GM12892 (cell line): ENCODE results near the gene C19orf67.
"Not testable (repeated sequence)": the region's sequence is repeated elsewhere in the genome, so short reads cannot be mapped to it uniquely, and the experiment has no call there.

Experiments used
- DNase-seq: peaks from one replicate; pipeline ENCODE4 v3.0.0; 2011; ENCODE audit not compliant: insufficient read length
- FAIRE-seq: peaks from 2 replicates; lab custom pipeline; 2011; peaks lifted over from hg19 to GRCh38; lab: Jason Lieb, UNC
- POLR2A ChIP-seq: IDR thresholded peaks from 2 replicates; pipeline ENCODE4 v1.6.1; 2011; ENCODE audit warnings: low read depth, low read length, control low read depth
- POLR2AphosphoS5 ChIP-seq: IDR thresholded peaks from 2 replicates; pipeline ENCODE4 v1.6.1; 2011; ENCODE audit warnings: low read depth, low read length, control low read depth
- TAF1 ChIP-seq: IDR thresholded peaks from 2 replicates; pipeline ENCODE4 v1.6.1; 2011; ENCODE audit warnings: low read depth, mild to moderate bottlenecking, control low read depth, low read length, borderline replicate concordance

The C19orf67 gene

DNA sequence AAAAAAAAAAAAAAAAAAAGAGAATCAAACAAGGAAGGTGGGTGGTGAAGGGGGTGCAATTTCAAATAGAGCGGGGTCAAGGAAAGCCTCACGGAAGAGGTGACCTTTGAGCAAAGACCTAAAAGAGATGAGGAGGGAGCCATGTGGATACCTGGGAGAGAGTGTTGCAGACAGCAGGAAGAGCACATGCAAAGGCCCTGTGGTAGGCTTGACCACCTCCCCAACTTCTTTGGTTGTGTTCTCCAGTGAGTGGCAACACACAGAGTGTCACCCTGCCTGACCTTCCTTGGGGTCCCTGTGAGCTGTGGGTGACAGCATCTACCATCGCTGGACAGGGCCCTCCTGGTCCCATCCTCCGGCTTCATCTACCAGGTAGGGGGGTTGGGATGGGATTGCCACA is 35.1 kb downstream of the C19orf67 start:
- TF ChIP-seq POLR2A (no peak), POLR2AphosphoS5 (no peak), TAF1 (no peak)
- DNase-seq, result no peak
- FAIRE-seq, result no peak

GRCh38 chr19:14048443-14049153 is 37.0 kb downstream of the C19orf67 start:
- DNase-seq (no peak), FAIRE-seq (peak; percentile 78)
- TF ChIP-seq POLR2A, result no peak
- no peak for TF ChIP-seq TAF1
- no peak for TF ChIP-seq POLR2AphosphoS5

- DNase-seq, FAIRE-seq: not testable (repeated sequence)
These were observed 37.7 kb downstream of the C19orf67 start for GRCh38 chr19:14047866-14048265.

DNA sequence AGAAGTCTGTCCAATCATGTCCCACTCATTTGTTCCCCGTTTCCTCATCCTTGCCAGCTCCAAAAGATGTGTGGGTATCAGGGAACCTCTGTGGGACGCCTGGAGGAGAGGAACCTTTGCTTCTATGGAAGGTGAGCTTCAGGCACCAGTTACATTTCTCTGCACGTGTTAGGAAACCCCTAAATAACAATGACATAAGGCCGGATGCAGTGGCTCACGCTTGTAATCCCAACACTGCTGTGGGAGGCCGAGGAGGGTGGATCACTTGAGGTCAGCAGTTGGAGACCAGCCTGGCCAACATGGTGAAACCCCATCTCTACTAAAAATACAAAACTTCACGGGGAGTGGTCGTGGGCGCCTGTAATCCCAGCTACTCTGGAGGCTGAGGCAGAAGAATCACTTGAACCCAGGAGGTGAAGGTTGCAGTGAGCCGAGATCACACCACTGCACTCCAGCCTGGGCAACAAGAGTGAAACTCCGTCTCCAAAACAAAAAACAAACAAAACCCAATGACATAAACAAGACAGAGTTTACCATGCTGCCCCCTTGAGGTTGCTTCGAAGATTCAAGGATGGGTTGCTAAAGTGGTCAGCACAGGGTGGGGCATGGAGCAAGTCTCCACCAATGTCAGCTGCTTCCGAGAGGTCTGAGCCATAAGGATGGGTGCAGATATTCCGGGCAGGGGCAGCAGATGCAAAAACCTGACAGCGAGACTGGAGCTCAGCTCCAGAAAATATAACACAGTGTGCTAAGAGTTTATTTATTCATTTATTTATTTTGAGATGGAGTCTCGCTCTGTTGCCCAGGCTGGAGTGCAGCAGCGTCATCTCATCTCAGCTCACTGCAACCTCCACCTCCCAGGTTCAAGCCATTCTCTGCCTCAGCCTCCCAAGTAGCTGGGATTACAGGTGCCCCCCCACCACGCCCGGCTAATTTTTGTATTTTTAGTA is 42.6 kb downstream of the C19orf67 start:
- not testable (repeated sequence) for DNase-seq
- peak; percentile 78 for FAIRE-seq

GRCh38 chr19:14039181-14039580 is 46.4 kb downstream of the C19orf67 start:
- no peak for TF ChIP-seq POLR2AphosphoS5
- TF ChIP-seq POLR2A, result no peak
- TF ChIP-seq TAF1, result no peak
- no peak for FAIRE-seq
- no peak for DNase-seq

DNA sequence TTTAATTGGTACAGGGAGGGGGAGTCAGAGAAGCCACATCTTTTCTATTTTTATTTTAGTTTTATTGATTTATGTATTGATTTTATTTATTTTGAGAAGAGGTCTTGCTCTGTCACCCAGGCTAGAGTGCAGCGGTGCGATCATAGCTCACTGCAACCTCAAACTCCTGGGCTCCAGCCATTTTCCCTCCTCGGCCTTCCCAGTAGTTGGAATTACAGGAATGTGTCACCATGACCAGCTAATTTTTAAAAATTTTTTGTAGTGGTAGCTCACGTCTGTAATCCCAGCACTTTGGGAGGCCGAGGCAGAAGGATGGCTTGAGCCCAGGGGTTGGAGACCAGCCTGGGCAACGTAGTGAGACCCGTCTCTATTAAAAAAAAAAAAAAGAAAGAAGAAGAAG is 49.9 kb downstream of the C19orf67 start:
- FAIRE-seq (no peak), DNase-seq (no peak)
- no peak for TF ChIP-seq POLR2A
- no peak for TF ChIP-seq TAF1
- no peak for TF ChIP-seq POLR2AphosphoS5

DNA sequence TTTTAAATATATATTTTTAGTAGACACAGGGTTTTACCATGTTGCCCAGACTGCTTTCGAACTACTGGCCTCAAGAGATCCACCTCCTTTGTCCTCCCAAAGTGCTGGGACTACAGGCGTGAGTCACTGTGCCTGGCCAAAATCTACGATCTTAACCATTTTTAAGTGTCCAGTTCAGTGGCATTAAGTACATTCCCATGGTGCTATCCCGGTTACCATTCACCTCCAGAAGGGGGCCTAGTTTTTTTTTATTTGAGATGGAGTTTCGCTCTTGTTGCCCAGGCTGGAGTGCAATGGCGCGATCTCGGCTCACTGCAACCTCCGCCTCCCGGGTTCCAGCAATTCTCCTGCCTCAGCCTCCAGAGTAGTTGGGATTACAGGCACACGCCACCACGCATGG is 50.4 kb downstream of the C19orf67 start:
- not testable (repeated sequence) for FAIRE-seq

GRCh38 chr19:14033946-14034345 is 51.6 kb downstream of the C19orf67 start:
- DNase-seq, result no peak
- FAIRE-seq, result no peak
- no peak for TF ChIP-seq TAF1
- TF ChIP-seq POLR2AphosphoS5, result no peak
- TF ChIP-seq POLR2A, result no peak

More for the DNA sequence above, 50.4 kb downstream of the C19orf67 start:
- DNase-seq, result not testable (repeated sequence)

- peak; percentile 63 for FAIRE-seq
- DNase-seq, result peak; percentile 78
These were observed 53.7 kb downstream of the C19orf67 start, which contains the start of gene IL27RA for GRCh38 chr19:14031719-14032480. Gene IL27RA, plus strand, starts transcription at chr19:14031762. Its CDS starts 111 bp downstream, at chr19:14031873.

More at GRCh38 chr19:14031719-14032480, 53.7 kb downstream of the C19orf67 start, which contains the start of gene IL27RA:
- TF ChIP-seq POLR2A (peak; percentile 76; the same call in 1 of the 2 replicates), POLR2AphosphoS5 (peak; percentile 41; the same call in 1 of the 2 replicates), TAF1 (no peak)
